ENCODE data around the gene PLCL1. TPM values are rescaled to one million over a fixed set of nuclear protein-coding genes. Genes with fewer than 3 reads are reported as not detected.

PLCL1 gene
- total RNA-seq, 4 donors from 2014 or later = 0.34 to 4.2 (median 1.2) TPM

DNA sequence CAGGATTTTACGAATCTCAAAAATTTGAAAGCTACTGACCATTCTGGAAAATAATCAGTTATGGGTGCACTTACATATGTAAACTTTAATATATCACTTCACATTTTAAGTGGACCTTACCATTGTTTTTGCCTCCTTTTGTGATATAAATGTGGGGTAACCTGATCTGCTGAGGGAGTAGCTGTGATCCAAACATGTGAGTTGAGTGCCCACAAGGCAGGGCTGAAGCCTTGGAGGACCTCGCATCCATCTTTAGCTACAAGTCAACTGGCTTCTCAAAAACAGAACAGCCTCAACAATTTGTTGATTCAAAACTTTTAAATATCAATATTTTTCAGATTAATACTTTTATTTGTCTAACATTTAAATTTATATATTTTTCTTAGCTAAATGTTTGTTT is 178.2 kb downstream of the PLCL1 start:
- TF ChIP-seq POLR2A (IDR thresholded peaks at IDR 0.05) = no peak
- TF ChIP-seq, protein P1, sequence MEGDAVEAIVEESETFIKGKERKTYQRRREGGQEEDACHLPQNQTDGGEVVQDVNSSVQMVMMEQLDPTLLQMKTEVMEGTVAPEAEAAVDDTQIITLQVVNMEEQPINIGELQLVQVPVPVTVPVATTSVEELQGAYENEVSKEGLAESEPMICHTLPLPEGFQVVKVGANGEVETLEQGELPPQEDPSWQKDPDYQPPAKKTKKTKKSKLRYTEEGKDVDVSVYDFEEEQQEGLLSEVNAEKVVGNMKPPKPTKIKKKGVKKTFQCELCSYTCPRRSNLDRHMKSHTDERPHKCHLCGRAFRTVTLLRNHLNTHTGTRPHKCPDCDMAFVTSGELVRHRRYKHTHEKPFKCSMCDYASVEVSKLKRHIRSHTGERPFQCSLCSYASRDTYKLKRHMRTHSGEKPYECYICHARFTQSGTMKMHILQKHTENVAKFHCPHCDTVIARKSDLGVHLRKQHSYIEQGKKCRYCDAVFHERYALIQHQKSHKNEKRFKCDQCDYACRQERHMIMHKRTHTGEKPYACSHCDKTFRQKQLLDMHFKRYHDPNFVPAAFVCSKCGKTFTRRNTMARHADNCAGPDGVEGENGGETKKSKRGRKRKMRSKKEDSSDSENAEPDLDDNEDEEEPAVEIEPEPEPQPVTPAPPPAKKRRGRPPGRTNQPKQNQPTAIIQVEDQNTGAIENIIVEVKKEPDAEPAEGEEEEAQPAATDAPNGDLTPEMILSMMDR (IDR thresholded peaks at IDR 0.05) = no peak
- intact Hi-C loops (cut with DNase I) = no loop called here
- 91 to 92% methylated on average over 2 of the region's 2 CpGs for WGBS, 2 donors

DNA sequence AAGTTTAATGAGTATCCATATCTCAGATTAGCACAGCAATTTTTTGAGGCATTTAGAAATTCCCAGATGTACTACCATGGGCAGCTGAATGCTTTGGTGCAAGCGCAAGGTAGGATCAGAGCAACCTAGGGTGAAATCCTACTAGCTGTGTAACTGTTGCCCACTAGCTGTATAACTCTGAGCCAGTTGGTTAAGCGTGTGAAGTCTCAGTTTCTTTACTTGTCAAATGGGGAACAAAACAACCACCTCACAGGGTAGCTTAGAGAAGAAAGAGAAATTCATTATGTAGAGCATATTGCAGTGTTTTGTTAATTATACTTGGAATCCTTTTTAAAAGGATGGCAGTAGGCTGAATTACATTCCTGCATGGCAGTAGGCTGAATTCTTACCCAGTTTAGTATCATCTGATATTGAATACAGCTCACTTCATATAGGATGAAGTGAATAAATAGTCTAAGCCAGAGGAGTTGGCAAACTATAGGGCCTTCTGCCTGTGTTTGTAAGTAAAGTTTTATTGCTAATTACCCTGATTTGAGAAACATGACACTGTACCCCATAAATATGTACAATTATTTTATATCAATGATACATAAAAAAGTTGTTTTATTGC is 180.7 kb downstream of the PLCL1 start:
- no peaks in the 10 kb centered on the region for H3K27me3 ChIP-seq
- intact Hi-C loops (cut with DNase I) = no loop called here
- H3K4me3 ChIP-seq = no peak overlapping the region
- WGBS, 2 donors = 81 to 95% methylated on average over 2 of the region's 2 CpGs
- H3K27ac ChIP-seq = no peak overlapping the region
- no peak for DNase-seq
- TF ChIP-seq POLR2A (IDR thresholded peaks at IDR 0.05) = no peak
- TF ChIP-seq, protein P1 (IDR thresholded peaks at IDR 0.05) = no peak
- H3K4me1 ChIP-seq = peaks cover 0 to 3% (median 0%) of the 10 kb centered on the region in 3 donors
- no peaks in the 10 kb centered on the region for H3K9me3 ChIP-seq
- H3K36me3 ChIP-seq = no peaks in the 10 kb centered on the region

More for the DNA sequence above, 178.2 kb downstream of the PLCL1 start:
- no peak overlapping the region for H3K4me3 ChIP-seq
- no peaks in the 10 kb centered on the region for H3K27me3 ChIP-seq
- H3K36me3 ChIP-seq = no peaks in the 10 kb centered on the region
- no peak overlapping the region for H3K27ac ChIP-seq
- DNase-seq = no peak
- peaks cover 0 to 3% (median 0%) of the 10 kb centered on the region in 3 donors for H3K4me1 ChIP-seq
- H3K9me3 ChIP-seq = no peaks in the 10 kb centered on the region

- no peak overlapping the region for H3K4me3 ChIP-seq
- H3K36me3 ChIP-seq = no peaks in the 10 kb centered on the region
- peaks cover 0 to 3% (median 0%) of the 10 kb centered on the region in 3 donors for H3K4me1 ChIP-seq
- intact Hi-C loops (cut with DNase I) = no loop called here
- no peaks in the 10 kb centered on the region for H3K9me3 ChIP-seq
- WGBS, 2 donors = 41 to 59% methylated on average over 3 of the region's 3 CpGs
- no peak for DNase-seq
- H3K27ac ChIP-seq = peak overlapping the region in 1 of 4 donors; percentile 38
- TF ChIP-seq, protein P1 (IDR thresholded peaks at IDR 0.05) = no peak
- TF ChIP-seq POLR2A (IDR thresholded peaks at IDR 0.05) = no peak
- no peaks in the 10 kb centered on the region for H3K27me3 ChIP-seq
Observed at GRCh38 chr2:197986977-197987376, 182.6 kb downstream of the PLCL1 start.

- Histone ChIP-seq H3K9me3 (no peaks in the 10 kb centered on the region), H3K4me3 (no peak overlapping the region), H3K4me1 (peaks cover 0 to 3% (median 0%) of the 10 kb centered on the region in 3 donors), H3K27ac (no peak overlapping the region), H3K27me3 (no peaks in the 10 kb centered on the region), H3K36me3 (no peaks in the 10 kb centered on the region)
- 95 to 100% methylated on average over 2 of the region's 2 CpGs for WGBS, 2 donors
- no peak for TF ChIP-seq POLR2A (IDR thresholded peaks at IDR 0.05)
- intact Hi-C loops (cut with DNase I) = no loop called here
- DNase-seq = no peak
Observed at GRCh38 chr2:197990356-197990755, 186.0 kb downstream of the PLCL1 start.

GRCh38 chr2:197992482-197993133 is 188.2 kb downstream of the PLCL1 start:
- TF ChIP-seq POLR2A (IDR thresholded peaks at IDR 0.05) = no peak
- TF ChIP-seq, protein P1 (IDR thresholded peaks at IDR 0.05) = no peak
- WGBS, 2 donors = 70 to 85% methylated on average over 4 of the region's 4 CpGs
- intact Hi-C loops (cut with DNase I) = no loop called here

More at GRCh38 chr2:197992482-197993133, 188.2 kb downstream of the PLCL1 start:
- H3K27ac ChIP-seq = no peak overlapping the region
- no peaks in the 10 kb centered on the region for H3K27me3 ChIP-seq
- DNase-seq = no peak
- no peaks in the 10 kb centered on the region for H3K9me3 ChIP-seq
- no peaks in the 10 kb centered on the region for H3K36me3 ChIP-seq
- H3K4me1 ChIP-seq = no peaks in the 10 kb centered on the region
- no peak overlapping the region for H3K4me3 ChIP-seq

All from esophagus squamous epithelium (tissue), 5 donors.